HS-5 (cell line): Measurements from ENCODE around the gene DEDD2.

Experiments used
- DNase-seq: peaks from one replicate; pipeline ENCODE4 v3.0.0-alpha.2; 2012; ENCODE audit warnings: low read depth

The DEDD2 gene

DNA sequence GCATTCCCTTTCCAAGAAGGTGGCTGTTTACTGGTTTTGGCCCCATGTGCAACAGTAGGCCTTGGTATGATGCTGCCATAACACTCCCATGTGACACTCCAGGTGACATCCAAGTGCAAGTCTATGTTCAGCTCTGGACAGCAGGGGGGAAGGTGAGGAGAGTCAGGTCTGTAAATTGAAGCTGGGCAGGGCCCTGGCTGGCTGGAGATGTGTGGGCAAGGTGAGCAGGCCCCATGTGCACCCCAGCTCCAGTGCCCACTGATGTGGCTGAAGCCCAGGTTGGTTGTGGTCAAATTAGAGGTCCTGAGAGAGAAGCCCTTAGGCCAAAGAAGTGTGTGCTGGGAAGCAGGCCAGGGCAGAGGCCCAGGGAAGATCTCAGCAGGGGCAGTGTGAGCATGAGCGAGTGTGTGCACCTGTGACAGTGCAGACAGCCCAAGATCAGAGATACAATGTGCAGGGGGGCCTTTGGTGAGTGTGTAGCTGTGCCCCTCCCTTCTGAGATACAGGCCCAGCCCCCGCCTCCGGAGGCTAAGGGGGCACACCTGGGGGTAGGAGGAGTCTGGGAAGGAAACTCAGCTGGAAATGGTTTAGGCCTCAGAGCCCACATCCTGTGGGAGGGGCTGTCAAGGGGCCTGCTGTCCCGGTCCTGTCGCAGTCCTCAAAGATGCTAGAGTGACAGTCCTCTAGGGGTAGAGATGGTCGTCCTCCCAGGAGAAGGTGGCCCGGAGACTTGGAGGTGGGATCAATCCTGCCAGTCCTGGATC lies 18.6 kb downstream of the DEDD2 start:
- no peak for DNase-seq

DNA sequence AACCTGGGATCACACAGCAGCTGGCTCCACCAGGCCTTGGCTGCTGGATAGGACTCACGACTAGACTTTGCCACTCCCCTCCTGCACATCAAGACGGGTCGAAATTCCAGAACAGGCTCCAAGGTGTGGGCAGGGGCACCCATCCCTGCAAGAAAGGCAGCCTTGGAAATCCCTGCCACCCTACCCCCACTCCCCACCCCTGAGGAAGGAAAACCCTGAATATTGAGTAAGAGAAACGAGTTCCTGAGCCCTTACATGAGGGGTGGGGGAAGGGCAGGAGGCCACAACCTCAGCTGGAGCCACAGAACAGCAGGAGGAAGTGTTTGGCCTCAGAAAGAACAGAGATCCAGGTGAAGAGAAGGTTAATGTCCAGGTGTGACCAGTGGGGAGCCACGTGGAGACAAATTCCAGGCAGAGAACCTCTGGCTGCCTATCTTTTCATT lies 20.1 kb downstream of the DEDD2 start:
- no peak for DNase-seq

DNA sequence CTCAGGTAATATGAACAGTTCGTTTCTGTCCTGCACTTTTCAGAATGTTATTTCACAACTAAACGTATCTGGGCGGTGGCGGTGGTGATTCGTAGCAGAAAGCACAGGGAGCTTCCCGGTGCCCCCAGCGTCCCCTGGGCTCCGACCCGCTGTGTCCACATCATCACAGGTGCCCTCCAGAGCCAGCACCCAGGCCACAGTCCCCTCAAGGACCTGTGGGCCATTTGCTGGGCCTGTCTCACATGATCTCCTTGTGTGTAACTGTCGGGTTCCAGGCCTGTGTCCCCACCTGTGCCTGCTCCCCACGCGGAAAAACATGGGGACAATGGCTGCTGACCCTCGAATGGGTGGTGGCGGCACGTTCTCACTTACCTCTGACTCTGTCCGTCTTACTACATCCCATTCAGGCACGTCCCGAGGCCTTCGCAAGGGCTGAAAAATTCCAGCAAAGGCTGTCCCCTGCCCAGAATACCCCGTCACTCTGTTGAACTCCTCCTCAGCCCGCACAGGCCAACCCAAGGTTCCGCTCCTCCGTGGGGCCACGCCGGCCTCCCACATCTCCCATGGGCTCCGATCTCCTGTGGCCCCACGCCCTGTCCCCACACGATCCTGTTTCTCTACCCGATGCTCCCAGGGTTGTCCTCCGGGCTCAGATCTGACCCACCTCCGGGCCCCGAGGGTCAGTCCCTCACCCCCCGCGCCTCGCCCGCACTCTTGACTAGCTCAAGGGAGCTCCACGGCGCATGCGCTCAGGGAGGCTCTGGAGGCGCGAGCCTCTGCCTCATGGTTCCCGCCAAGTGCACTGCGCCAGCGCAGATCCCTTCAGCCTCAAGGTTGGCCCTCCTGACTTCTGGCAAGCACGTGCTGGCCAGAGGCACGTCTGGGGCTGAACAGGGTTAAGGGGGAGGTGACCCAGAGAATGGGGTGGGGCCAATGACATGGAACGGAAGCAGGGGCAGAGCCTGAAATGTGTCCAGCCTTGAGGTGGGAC lies 21.2 kb downstream of the DEDD2 start:
- no peak for DNase-seq

DNA sequence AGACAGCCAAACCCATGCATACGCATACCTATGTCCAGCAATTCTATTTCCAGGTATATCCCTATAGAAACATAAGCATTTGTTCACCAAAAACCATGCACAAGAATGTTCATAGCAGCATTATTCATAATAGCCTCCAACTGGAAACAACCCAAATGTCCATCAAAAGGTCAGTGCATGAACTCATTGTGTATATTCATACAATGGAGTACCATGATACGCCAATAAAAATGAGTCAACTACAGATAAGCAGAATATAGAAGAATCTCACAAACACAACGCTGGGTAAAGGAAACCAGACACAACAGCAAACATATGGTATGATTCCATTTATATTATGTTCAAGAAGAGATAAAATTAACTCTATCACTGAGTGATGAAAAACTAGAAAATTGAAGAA lies 23.8 kb downstream of the DEDD2 start:
- DNase-seq = no peak

DNA sequence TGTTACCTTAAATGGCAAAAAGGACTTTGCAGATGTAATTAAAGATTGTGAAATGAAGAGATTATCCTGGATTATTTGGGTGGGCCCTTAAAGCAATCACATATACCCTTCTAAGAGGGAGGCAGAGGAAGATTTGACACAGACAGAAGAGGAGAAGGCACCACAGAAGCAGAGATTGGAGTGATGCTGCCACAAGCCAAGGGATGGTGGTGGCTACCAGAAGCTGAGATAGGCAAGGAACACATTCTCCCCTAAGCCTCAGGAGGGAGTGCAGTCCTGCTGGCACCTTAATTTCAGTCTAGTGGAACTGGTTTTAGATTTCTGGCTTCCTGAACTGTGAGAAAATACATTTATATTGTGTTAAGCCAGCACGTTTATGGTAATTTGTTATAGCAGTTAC lies 24.2 kb downstream of the DEDD2 start:
- no peak for DNase-seq

DNA sequence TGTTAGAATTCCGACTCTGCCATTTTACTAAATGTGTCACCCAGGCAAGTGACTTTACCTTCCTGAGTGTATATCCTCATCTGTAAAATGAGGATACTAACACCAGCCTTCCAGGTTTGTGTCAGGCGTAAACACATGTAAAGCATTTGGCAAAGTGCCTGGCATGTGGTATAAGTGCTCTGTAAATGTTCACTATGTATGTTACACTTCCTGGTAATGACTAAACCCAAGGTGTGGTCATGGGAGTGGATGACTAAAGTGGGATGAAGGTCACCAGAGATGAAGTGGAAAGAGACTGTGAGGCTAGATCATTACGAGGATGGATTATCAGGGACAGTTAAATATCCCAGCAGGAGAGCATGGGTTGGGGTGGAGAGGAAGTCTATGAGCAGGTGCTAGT lies 25.6 kb downstream of the DEDD2 start:
- peak; percentile 83 for DNase-seq

DNA sequence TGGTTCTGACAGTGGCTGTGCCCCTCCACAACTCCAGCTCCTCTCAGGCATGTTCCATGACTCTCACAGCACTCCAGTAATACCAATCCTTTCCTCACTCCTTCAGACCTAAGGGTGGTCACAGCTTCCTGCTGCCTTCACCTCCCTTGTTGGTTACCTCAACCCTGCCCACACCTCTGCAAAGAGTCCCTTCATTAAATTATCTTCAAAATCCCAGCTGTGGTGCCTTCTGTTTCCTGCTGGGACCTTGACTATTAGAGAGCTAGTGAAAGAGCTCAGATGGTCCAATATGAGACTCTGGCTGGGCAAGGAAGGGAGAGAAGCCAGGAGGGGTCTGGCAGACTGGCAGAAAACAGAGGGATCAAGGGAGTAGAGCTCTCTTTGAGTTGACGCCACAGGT lies 26.1 kb downstream of the DEDD2 start:
- no peak for DNase-seq

DNA sequence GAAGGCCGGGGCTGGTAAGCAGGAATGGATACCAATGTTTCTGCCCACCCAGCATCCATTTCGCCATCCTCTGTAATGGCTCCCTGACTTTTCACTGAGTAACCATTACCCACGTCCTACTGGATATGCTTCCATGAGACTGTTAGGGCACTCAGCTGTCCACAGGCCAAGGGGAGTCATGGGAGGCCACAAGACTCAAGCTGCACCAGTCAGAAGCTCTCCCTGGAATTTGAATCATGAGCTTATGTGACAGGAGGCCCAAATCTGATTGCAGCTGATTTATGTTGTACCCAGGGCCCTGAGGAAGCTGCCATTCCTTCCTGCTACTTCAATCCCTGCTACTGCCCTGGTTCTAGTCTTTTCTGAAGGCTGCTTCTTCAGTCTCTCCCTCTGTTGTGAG lies 28.3 kb downstream of the DEDD2 start:
- DNase-seq = no peak

DNA sequence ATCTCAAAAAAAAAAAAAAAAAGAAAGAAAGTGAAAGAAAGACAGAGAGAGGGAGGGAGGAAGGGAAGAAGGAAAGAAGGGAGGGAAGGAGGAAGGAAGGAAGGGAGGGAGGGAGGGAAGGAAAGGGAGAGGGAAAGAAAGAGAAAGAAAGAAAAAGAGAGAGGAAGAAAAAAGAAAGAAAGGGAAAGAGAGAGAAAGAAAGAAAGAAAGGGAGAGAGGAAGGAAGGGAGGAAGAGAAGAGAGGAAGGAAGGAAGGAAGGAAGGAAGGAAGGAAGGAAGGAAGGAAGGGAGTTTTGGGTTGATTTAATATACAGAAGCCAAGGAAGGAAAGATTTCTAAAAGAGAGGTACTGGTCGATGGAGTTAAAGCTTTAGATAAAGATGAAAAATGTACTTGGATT lies 28.8 kb downstream of the DEDD2 start:
- no peak for DNase-seq

DNA sequence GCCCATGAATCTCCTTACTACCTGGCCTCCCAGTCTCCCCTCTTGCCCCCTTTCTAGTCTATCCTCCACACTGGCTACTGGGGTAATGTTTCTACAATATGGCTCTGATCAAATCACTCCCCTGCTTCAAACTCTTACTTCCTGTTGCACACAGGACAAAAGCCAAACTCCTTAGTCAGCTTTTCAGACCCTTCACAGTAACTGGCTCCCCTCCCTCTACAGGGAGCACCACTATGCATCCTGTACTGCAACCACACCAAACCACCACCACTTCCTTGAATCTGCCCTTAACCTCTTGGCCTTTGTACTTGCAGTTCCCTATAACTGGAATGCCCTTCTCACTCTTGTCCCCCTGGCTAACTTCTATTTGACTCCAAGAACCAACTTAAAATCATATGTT lies 32.2 kb downstream of the DEDD2 start:
- no peak for DNase-seq

DNA sequence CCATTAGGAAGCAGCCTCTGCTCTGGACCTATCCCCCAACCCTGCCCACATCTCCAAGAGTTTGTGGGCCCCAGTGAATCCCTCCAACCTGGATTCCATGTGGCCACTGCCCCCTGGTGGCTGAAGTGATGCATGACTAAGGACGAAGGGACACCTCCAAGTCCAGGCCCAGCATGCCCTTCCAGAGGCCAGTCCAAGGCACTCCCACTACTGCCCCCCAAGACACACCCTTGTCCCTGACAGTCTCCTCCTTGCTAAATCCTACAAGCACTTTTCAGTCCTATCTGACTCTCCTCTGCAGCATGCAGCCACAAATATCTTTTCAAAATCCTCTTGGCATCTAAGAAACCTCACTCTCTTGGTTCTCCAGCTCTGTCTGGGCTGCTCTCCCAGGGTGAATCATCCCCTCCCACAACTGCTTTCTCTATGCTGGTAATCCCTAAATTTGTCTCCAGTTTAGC lies 33.0 kb downstream of the DEDD2 start:
- peak; percentile 71 for DNase-seq

DNA sequence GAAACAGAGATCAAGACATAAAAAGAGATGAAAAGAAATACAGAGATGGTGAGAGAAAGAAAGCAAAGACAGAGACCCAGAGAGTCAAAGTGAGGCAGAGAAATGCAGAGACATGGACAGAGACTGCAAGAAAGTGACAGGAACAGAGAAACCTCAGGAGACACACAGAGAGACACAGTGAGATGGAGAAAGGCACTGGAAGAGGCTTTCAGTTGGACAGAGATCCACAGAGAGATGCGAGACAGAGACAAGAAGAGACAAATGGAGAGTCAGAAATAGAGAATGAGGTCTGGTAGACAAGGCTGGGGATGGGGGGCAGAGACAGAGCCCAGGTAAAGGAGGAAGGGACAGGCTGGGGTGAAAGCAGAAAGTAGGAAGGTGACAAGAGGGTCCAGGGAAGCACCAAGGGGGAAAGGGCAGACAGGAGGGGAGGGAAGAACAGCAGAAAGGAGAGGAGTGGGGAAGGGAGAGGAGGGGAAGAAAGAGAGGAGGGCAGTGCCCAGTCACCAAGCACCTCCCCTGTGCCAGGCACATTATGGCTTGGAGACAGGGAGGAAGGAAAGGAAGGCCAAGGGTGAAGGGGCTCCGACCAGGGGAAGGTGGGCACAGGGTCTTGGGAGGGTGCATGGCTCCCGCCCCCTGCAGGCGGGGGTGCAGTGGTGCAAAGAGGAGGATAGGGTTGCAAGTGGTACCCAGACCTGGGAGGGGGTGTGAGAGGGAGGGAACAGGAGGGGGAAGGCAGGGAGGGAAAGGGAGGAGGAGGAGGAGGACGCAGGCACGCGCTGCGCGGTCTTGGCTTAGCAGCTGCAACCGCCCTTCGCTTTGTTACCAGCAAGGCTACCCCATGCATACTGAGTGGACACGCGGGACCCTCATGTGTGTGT lies 38.4 kb downstream of the DEDD2 start:
- no peak for DNase-seq

DNA sequence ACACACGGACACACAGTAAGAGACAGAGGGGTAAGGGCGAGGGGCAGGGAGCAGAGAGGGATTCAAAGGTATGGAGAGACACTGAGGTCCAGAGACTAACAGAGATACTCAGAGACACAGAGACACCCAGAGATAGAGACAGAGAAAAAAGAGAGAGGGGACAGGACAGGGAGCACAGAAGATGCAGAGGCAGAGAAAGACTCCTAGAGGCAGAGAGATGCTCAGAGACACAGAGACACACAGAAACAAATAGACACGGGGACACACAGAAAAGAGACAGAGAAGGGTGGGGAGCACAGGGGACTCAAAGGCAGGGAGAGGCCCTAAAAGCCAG lies 39.8 kb downstream of the DEDD2 start:
- no peak for DNase-seq

DNA sequence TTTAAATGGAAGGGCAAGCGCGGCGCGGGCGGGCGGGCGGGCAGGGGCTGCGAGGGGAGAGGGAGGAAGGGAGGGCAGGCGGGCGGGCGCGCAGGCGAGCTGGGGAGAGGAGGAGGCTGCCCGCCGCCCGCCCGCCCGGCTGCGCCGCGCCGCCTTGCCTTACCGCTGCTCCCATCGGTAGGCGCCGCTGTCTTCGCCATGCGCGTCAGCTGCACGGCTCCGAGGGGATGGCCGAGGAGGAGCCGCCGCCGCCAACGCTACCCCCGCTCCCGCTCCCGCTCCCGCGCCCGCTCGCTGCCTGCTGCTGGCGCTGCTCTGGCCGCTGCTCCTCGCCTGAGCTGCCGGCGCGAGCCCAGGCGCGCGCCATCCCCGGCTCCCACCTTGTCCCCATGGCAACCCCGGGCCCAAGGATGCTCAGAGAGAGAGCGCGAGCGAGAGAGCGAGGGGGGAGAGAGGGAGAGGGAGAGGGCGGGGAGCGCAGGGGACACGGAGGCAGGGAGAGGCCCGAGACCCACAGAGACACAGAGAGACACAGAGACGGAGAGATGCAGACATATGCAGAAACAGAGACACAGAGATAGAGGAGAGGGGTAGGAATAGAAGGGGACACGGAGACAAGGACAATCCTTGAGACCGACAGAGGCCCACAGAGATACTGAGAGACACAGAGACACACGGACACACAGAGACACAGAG lies 40.3 kb downstream of the DEDD2 start:
- DNase-seq = no peak

DNA sequence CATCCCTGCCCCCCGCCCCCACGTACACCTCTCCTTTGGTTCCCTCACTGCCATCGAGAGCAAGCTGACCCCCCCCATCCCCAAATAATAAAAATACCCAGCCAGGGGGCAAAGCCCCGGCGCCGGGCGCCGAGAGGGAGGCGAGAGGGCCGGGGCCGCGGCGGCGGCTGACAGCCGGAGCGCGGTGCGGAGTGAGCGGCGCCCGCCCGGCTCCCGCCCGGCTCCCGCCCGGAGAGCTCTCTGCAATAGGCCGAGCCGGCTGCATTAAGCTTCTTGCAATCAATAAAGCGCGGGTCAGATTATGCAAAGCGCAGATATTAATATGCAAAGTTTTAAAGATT lies 40.9 kb downstream of the DEDD2 start:
- DNase-seq = no peak

DNA sequence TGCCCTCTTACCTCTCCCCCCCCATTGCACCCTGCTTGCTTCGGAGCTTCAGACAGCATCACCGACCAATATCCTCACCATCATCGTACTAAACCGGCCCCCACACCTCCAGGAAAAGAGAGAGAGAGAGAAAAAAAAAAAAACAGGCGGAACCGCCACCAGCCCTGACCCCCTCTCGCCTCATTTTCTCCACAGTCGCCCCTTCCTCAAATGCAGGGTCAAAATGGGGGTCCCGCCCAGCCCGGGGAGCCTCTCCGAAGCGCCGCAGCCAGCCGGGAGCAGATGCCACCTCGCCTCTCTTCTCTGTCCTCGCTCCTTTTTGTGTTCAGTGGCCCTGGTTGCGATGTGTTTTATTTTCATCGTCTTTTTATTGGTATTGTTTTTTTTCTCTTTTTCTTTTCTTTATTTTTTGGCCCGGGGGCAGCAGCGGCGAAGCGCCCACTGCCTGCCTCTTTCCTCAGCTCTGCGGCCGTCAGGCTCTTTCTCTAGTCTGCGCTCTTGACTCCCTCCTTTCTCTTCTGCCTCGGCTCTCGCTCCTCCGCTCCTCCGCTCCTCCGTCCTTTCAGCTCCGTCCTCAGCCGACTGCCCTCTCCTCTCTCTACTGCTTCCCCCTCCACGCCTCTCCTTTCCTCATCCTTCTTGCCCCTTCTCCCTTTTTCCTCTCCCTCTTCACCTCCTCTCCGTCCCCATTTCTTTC lies 41.4 kb downstream of the DEDD2 start:
- no peak for DNase-seq

DNA sequence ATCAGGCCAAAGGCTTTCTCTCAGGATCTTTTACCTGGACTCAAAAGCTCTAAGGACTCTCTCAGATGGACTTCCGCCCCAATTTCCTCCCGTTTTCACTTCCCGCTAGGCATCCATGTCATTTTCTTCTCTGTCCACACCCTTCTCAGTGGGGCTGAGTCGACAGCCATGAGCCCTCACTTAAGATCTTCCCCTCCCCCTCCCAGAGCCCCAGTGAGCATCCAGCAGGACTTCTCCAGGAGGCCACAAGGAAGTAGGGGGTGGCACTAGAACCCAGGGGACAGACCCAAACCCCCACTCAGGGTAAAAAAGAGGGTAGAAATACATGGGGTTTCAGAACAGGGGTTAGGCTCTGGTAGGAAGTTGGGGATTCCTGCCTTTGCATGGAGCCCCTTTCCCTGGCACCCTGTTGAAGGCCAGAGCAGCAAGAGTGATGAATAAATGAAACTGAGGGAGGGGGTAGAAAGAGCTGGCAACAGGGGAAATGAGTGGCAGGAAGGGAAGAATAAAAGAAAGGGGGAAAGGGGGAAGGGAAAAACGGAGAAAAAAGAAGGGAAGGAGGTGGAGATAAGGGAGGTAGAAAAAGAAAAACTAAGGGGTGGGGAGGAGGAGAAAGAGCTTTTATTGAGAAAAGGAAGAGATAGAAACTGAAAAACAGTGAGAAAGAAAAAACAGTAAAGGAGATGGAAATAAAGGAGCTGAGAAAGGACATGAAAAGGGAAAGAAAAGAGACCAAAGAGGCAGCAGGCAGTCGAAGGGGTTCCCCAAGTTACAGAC lies 42.3 kb downstream of the DEDD2 start:
- no peak for DNase-seq

DNA sequence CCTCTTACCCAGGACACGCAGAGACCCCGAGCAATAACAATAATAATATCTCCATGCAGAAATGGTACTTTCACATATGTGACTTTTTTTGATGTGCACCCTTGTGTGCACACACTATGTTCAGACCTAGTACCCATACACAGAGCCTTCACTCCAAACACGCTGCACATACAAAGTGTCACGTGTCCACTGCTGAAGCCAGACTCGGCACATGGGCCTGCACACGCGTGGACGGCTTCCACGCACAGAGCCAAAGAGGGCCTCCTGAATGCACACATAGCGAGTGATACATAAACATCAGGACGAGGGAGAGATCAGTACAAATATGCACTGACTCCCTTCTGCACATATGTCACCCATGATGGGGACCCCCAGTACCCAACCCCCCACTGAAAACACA lies 43.3 kb downstream of the DEDD2 start:
- no peak for DNase-seq

DNA sequence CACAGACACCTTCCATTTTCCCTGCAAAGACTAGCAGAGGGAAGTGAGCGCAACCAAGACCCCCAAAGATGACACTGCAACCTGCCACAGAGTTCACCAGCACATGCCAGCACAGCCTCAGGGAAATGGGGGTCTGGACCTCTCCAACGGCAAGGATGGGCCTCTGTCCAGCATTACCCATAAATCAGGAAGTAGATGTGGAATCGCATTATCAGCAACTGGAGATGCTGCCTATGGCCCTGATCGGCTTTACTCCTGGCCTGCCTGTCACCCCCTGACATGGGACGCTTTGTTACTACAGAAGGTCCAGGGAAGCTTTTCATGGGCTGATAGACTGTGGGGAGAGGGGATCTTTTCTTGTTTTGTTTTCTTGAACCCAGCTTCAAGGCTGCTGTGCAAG lies 43.8 kb downstream of the DEDD2 start:
- no peak for DNase-seq

DNA sequence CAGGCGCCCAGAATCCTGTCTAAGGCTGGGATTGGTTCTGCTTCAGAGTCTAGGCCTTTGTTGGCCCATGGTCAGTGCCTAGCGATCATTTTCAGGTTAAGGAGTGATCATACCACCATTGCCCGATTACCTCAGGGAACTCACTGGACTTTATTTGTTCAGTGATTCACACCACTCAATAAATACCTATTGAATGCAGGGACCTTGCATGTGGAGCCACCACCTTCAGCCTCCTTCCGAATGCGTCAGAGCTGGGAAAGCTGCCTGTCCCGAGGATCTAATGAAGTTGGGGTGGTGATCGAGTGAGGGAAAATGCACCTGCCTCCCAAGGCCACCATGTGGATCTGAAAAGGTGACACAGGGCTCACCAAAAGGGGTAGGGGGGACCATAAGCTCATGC lies 45.2 kb downstream of the DEDD2 start:
- DNase-seq = no peak
